A673 (cell line): Measurements from ENCODE around the gene TEX53.

ENCODE experiments used
- CTCF ChIP-seq: fragments of 300-800, 200-600 bp; sonication (generic); conservative IDR thresholded peaks from 2 replicates; pipeline ENCODE4 v1.5.1; 2017; ENCODE audit warnings: low read depth, mild to moderate bottlenecking, antibody characterized with exemption, low read length, moderate library complexity, mixed read lengths
- EZH2 ChIP-seq: fragments of 200-600 bp; sonication (generic); IDR thresholded peaks from 2 replicates; pipeline ENCODE4 v1.6.1; 2017; ENCODE audit warnings: borderline replicate concordance, low read depth, mild to moderate bottlenecking, mixed read lengths, antibody characterized with exemption, low read length; ENCODE audit not compliant: poor library complexity, severe bottlenecking

- TF ChIP-seq CTCF = no peak
- TF ChIP-seq EZH2 = no peak
Observed at GRCh38 chr9:114669961-114670360, 12.4 kb upstream of the TEX53 start.
